HTERT RPE-1 (cell line): ENCODE measurements around the gene ENTPD7.
"Not testable (repeated sequence)": the region's sequence is repeated elsewhere in the genome, so short reads cannot be mapped to it uniquely, and the experiment has no call there.

Experiments used
- in situ Hi-C: fragments of 300-500 bp; cut with MboI; formaldehyde crosslinking; loops from 4 replicates; pipeline ENCODE4 v1.14.3; 2020; ENCODE audit warnings: low sequenced_read_pairs

ENTPD7 gene

DNA sequence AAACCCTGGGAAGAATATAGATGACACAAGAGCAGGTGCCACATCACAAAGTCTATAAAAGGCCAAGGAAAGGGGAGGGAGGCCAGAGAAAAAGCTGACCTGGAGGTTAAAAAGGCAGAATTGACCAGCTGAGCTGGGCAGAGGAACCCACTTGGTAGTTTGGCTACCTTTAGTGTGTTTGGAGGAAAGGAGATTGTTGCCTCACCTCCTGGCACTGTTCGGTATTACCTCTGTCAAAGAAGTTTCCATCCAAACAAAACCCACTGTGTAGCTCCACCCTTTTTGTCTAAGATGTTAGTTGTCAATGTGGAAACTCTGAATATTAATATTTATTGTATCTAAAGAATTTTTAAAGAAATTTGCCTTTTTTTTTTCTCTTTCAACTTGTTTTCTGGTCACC lies 23.4 kb downstream of the ENTPD7 start:
- in situ Hi-C loops = no loop called here

DNA sequence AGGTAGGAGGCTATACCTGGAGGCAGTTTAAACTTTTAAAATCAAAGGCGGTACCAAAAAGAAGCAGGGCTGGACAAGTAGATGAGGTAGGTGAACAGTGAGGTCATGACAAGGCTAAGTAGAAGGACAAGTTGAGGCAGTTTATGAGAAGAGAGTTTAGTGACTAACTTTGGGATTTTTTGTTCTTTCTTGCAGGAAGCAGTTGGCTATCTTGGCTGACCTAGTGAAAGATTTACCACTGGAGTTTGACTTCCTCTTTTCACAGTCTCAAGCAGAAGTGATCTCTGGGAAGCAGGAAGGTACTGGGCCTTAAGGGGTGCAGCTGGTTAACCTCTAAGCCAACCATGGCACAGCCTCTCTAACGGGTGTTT lies 26.3 kb downstream of the ENTPD7 start:
- in situ Hi-C loops = no loop called here

- in situ Hi-C loops = no loop called here
Measured at GRCh38 chr10:99689461-99689860, 30.2 kb downstream of the ENTPD7 start.

- in situ Hi-C loops = no loop called here
Measured at GRCh38 chr10:99693933-99694583, 34.7 kb downstream of the ENTPD7 start.

- in situ Hi-C loops = no loop called here
Measured at GRCh38 chr10:99695761-99696160, 36.5 kb downstream of the ENTPD7 start.

GRCh38 chr10:99698504-99699080 lies 39.3 kb downstream of the ENTPD7 start:
- in situ Hi-C loops = no loop called here

DNA sequence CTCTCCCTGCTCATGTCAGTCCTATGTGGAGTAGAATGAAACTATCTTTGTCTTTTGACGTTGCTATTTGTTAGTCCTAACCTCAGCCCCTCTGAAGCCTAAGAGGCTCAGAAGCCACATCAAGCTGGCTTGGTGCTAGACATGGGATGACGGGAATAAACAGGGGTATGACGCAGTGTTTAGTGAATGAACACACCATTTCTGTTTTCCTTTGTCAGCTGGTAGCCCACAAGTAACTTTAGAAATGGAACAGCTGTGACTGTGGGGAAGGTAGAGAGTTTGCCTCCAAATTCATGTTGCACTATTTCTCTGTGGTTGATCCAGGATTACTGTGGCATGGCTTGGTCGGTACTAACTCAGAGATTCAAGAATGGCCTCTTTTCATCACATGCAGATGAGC lies 41.3 kb downstream of the ENTPD7 start:
- in situ Hi-C loops = no loop called here

GRCh38 chr10:99708428-99709012 lies 49.2 kb downstream of the ENTPD7 start:
- in situ Hi-C loops = no loop called here

DNA sequence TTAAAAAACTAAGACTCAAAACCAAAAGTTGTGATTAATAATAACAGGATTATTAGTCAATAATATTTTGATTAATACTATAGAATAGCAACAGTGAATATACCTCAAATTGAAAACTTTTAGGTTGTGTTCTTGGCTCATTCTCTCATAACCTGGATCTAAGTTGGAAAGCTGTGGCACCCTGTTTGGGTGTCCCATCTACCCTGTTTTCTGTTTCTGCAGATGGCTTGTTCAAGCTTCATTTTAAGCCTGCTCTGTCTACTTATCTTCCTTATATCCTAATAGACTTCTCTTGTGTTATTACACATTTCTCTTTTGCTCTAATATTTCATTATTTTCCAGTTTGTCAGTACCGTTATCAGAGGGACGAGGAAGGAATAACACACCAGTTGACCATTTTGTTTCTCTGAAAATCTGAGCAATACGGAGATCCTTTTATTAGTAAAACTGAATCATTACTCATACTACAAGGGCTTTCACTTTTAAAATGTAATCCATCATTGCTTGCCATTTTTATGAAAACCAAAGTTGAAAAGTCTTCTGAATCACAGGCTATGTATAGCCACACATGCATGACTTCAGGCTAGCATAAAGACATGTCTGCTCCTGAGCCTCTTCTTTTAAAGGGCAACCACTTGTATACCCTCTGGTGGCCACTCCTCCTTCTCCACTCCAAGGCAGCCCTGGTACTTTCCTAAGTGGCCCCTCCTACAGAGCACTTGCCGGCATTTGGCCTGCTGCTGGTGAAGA lies 50.3 kb downstream of the ENTPD7 start:
- in situ Hi-C loops = no loop called here

DNA sequence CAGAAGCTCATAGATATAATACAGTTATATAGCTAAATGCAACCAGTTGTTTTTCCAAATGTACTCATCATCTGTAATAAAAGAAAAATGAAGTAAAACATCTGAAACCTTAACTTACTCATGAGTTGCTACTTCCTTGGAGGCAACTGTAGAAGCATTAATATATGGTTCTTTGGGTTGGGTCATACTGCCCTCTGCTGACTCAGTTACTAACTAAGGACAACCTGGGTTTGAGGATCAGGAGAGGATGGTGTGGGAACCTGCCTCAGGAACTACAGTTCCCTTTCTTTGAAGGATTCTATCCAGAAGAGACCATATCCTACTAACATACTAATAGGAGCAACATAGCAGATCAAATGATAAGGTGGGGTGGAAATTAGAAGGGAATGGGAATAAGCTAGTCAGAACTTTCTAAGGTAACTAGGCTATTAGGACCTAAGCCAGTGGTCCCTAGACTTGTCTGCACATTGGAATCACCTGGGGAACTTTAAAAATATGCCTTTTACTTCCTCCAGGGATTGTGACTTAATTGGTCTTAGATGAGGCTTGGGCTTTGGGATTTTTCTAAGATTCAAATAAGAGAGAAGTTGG lies 51.9 kb downstream of the ENTPD7 start:
- in situ Hi-C loops = no loop called here

GRCh38 chr10:99714446-99714845 lies 55.1 kb downstream of the ENTPD7 start:
- in situ Hi-C loops = no loop called here

DNA sequence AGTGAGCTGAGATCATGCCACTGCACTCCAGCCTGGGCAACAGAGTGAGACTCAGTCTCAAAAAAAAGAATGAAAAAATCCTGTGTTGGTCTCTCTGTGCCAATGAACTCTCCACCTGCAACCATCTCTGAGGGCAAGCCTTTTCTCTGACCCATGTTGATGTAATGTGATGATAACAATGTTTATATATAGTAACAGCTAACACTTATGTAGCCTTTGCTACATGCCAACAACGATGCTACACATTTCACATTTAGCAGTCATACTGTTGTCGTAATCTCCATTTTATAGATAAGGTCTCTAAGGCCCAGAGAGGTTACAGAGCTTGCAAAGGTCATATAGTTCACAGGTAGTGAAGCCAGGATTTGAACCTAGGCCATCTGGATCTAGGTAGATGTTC lies 61.1 kb downstream of the ENTPD7 start:
- in situ Hi-C loops = no loop called here

DNA sequence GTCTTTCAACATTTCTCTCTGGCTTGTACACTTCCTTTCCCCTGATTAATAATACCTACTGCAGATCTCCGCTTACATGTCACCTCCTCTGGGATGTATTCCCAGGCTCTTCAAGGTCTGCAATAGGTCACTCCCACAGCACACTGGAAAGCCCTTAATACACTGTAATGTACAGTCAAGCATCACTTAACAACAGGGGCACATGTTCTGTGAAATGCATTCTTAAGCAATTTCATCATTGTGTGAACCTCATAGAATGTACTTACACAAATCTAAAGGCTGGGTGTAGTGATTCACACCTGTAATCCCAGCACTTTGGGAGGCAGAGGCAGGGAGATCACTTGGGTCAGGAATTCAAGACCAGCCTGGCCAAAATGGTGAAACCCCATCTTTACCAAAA lies 70.7 kb downstream of the ENTPD7 start:
- in situ Hi-C loops = no loop called here

- in situ Hi-C loops = no loop called here
Measured at GRCh38 chr10:99731306-99732032, 72.2 kb downstream of the ENTPD7 start.

DNA sequence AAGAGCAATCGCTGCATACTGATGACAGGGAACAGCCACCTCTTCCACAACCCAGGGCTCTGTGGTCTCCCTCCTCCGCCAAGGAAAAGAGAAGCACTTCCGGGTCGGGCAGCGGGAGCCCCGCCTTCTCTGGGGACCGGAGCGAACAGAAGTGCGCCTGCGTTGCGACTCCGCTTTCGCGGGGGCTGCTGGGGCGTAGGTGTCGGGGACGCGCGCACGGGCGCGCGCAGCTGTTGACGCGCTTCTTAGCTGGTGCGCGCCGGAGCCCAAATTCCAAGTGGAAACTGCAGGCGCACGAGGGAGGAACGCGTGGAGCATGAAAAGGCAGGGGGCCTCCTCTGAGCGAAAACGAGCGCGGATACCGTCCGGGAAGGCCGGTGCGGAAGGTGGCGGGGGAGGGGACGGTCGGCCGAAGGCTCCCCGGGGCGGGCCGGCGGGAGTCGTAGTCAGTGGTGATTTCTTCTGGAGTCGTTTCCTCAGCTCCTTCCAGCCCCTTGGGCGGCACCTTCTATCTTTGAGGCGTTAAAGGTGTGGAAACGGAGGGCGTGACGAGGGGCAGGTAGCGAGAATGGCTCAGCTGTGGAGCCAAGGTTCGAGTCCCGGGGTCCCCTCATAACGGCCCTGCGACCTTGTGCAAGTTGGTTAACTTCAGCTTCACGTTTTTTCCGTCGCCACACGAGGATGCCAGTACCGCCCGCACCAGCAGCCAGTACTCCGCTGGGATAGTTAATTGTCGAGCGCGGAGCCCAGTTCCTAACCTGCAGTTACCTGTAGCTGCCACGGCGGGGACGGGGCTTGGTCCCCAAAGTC lies 72.9 kb downstream of the ENTPD7 start, which contains the start of the genes COX15 and CUTC:
Gene COX15 (minus strand): TSS at position 95 of the 810 bp plus-strand sequence. CDS start 78 bp downstream, at position 17.
Gene CUTC (plus strand): TSS at position 202 of the 810 bp plus-strand sequence. CDS start 115 bp downstream, at position 317.
- in situ Hi-C loops = no loop called here

DNA sequence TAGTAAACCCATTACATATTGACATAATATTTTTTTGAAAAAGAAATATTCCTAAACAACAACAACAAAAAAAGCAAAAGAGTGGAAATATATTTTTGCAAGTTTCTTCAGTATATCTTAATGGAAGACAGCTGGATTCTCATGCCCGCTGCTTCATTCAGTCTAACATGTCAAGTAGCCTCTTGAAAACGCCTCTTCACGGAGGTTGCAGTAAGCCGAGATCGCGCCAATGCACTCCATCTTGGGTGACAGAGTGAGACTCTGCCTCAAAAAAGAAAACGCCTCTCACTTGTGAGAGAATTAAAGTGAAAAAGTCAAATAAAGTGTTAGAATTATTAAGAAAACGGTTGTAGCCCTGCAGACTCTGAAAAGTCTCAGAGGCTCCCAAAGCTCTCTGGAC lies 74.1 kb downstream of the ENTPD7 start:
- in situ Hi-C loops = no loop called here

DNA sequence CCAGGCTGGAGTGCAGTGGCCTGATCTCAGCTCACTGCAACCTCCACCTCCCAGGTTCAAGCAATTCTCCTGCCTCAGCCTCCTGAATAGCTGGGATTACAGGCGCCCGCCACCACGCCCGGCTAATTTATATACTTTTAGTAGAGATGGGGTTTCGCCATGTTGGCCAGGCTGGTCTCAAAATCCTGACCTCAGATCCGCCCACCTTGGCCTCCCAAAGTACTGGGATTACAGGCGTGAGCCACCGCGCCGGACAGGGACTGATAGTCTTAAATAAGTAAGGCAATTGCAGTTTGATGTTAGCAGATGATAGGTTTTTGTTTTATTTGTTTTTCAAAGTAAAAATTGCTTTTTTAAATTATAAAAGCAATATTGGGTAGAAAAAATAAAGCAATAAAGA lies 74.8 kb downstream of the ENTPD7 start:
- in situ Hi-C loops = not testable (repeated sequence)

DNA sequence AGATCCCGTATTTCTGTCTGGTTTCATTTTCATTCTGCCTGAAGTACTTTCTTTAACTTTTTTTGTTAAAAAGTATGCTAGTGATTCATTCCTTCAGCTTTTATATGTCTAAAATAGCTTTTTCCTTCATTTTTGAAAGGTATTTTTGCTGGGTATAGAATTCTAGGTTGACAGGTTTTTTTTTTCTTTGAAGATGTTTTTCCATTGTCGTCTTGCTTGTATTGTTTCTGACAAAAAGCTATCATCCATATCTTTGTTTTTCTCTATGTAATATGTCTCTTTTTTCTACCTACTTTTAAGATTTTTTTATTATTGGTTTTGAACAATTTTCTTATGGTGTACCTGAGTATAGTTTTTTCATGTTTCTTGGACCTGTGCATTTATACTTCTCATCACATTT lies 81.0 kb downstream of the ENTPD7 start:
- in situ Hi-C loops = no loop called here

- in situ Hi-C loops = no loop called here
Measured at GRCh38 chr10:99740933-99741559, 81.7 kb downstream of the ENTPD7 start.
